ENCODE results near the gene WTIP.
"Not testable (repeated sequence)": the region's sequence is repeated elsewhere in the genome, so short reads cannot be mapped to it uniquely, and the experiment has no call there.

The WTIP gene

GRCh38 chr19:34504273-34504808 lies 22.8 kb downstream of the WTIP start:
- no peak for DNase-seq

- DNase-seq: no peak
Observed at GRCh38 chr19:34504809-34505291, 23.3 kb downstream of the WTIP start.

GRCh38 chr19:34505321-34506025 lies 23.9 kb downstream of the WTIP start:
- no peak for DNase-seq

- no peak for DNase-seq
Observed at GRCh38 chr19:34506026-34506370, 24.4 kb downstream of the WTIP start.

- no peak for DNase-seq
Observed at GRCh38 chr19:34507414-34508067, 26.0 kb downstream of the WTIP start.

- DNase-seq: no peak
Observed at GRCh38 chr19:34508540-34508939, 27.0 kb downstream of the WTIP start.

- not testable (repeated sequence) for DNase-seq
Observed at GRCh38 chr19:34510904-34511303, 29.3 kb downstream of the WTIP start.

GRCh38 chr19:34512254-34512822 lies 30.8 kb downstream of the WTIP start:
- no peak for DNase-seq

- no peak for DNase-seq
Observed at GRCh38 chr19:34513767-34514166, 32.2 kb downstream of the WTIP start.

- no peak for DNase-seq
Observed at GRCh38 chr19:34519602-34520001, 38.0 kb downstream of the WTIP start.

GRCh38 chr19:34523408-34523807 lies 41.9 kb downstream of the WTIP start:
- DNase-seq: no peak

GRCh38 chr19:34525001-34525400 lies 43.4 kb downstream of the WTIP start:
- no peak for DNase-seq

GRCh38 chr19:34534206-34534605 lies 52.6 kb downstream of the WTIP start:
- DNase-seq: no peak

GRCh38 chr19:34539396-34539795 lies 57.8 kb downstream of the WTIP start:
- DNase-seq: no peak

- DNase-seq: no peak
Observed at GRCh38 chr19:34540811-34541557, 59.4 kb downstream of the WTIP start.

- no peak for DNase-seq
Observed at GRCh38 chr19:34549833-34550232, 68.3 kb downstream of the WTIP start.

- DNase-seq: no peak
Observed at GRCh38 chr19:34555447-34555846, 73.9 kb downstream of the WTIP start.

- DNase-seq: peak in 1 of 14 donors; percentile 5
Observed at GRCh38 chr19:34556488-34556887, 74.9 kb downstream of the WTIP start.

- DNase-seq: no peak
Observed at GRCh38 chr19:34559045-34559444, 77.5 kb downstream of the WTIP start.

- DNase-seq: no peak
Observed at GRCh38 chr19:34560229-34560628, 78.7 kb downstream of the WTIP start.
